ENCODE measurements around the gene TRMT13. TPM values are rescaled to one million over a fixed set of nuclear protein-coding genes. Genes with fewer than 3 reads are reported as not detected.

Gene TRMT13
- total and polyA plus RNA-seq, 7 donors, result 2.4 to 26.4 (median 17.4) TPM

DNA sequence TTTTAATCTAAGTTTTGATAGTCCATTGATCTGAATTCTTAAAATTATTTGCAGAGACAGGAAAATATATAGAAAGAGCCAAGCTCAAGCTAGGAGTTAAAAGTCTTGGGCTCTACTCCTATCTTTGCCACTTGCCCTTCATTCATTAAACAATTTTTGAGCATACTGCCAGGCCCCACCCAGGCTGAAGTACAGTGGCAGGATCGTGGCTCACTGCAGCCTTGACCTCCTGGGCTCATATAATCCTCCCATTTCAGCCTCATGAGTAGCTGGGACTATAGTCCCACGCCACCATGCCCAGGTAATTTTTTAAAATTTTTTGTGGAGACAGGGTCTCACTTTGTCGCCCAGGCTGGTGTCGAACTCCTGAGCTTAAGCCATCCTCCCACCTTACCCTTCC is 8.2 kb downstream of the TRMT13 start:
- H3K36me3 ChIP-seq, result peaks cover 14 to 95% (median 52%) of the 10 kb centered on the region in 4 donors
- 76 to 89% methylated on average over 4 of the region's 4 CpGs for WGBS, 2 donors
- intact Hi-C loops (cut with DNase I), result no loop called here

DNA sequence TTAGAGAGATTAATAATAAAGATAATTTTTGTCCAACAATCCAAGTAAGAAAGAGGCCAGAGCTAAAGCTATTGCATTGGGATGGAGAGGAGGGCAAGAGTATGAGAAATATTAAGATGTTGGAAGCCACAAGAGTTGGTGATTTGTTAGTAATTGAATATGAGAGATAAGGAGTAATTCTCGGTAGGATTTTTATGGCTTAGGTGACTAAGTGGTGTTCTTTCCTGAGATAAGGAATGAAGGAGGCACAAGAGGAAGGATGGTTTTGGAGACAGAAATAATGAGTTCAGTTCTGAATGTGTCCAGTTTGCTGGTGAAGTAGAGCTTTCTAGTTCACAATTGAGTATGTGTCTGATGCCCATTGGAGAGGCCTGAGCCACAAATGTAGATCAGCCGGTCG is 9.4 kb downstream of the TRMT13 start:
- intact Hi-C loops (cut with DNase I), result no loop called here
- WGBS, 2 donors, result 73 to 86% methylated on average over 3 of the region's 3 CpGs
- DNase-seq, result no peak

More for the DNA sequence above, 8.2 kb downstream of the TRMT13 start:
- no peak overlapping the region for H3K27ac ChIP-seq
- H3K4me1 ChIP-seq, result no peaks in the 10 kb centered on the region
- H3K9me3 ChIP-seq, result no peaks in the 10 kb centered on the region
- DNase-seq, result no peak
- no peak overlapping the region for H3K4me3 ChIP-seq
- TF ChIP-seq, protein P1, sequence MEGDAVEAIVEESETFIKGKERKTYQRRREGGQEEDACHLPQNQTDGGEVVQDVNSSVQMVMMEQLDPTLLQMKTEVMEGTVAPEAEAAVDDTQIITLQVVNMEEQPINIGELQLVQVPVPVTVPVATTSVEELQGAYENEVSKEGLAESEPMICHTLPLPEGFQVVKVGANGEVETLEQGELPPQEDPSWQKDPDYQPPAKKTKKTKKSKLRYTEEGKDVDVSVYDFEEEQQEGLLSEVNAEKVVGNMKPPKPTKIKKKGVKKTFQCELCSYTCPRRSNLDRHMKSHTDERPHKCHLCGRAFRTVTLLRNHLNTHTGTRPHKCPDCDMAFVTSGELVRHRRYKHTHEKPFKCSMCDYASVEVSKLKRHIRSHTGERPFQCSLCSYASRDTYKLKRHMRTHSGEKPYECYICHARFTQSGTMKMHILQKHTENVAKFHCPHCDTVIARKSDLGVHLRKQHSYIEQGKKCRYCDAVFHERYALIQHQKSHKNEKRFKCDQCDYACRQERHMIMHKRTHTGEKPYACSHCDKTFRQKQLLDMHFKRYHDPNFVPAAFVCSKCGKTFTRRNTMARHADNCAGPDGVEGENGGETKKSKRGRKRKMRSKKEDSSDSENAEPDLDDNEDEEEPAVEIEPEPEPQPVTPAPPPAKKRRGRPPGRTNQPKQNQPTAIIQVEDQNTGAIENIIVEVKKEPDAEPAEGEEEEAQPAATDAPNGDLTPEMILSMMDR (IDR thresholded peaks at IDR 0.05), result no peak
- TF ChIP-seq EP300 (IDR thresholded peaks at IDR 0.05) (no peak), POLR2A (IDR thresholded peaks at IDR 0.05) (no peak), POLR2AphosphoS5 (IDR thresholded peaks at IDR 0.05) (no peak)
- no peaks in the 10 kb centered on the region for H3K27me3 ChIP-seq

DNA sequence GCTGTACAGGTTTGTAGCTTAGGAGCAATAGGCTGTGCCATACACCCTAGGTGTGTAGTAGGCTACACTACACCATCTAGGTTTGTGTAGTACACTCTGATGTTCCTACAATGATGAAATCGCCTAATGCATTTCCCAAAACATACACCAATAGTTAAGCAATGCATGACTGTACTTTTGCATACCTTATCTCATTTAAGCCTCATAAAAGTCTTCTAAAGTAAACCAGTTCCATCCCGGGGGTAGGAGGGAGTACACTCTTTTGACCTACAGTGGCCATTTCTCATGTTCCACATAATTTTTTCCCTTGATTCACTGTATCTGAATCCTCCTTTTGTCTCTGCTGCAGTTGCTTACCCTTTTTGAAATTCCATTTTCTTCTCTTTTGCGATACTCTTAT is 12.2 kb downstream of the TRMT13 start:
- H3K9me3 ChIP-seq, result no peaks in the 10 kb centered on the region
- no peak for TF ChIP-seq POLR2A (IDR thresholded peaks at IDR 0.05)
- H3K27ac ChIP-seq, result no peak overlapping the region
- no peaks in the 10 kb centered on the region for H3K27me3 ChIP-seq
- H3K4me3 ChIP-seq, result no peak overlapping the region
- no peak for DNase-seq
- intact Hi-C loops (cut with DNase I), result no loop called here
- 72 to 86% methylated on average over 3 of the region's 3 CpGs for WGBS, 2 donors
- peaks cover 6 to 97% (median 37%) of the 10 kb centered on the region in 4 donors for H3K36me3 ChIP-seq
- peaks cover 0 to 5% (median 0%) of the 10 kb centered on the region in 4 donors for H3K4me1 ChIP-seq

More for the DNA sequence above, 9.4 kb downstream of the TRMT13 start:
- TF ChIP-seq EP300 (IDR thresholded peaks at IDR 0.05) (no peak), POLR2AphosphoS5 (IDR thresholded peaks at IDR 0.05) (no peak), POLR2A (IDR thresholded peaks at IDR 0.05) (no peak)
- TF ChIP-seq, protein P1 (IDR thresholded peaks at IDR 0.05), result no peak
- H3K27me3 ChIP-seq, result no peaks in the 10 kb centered on the region
- H3K4me3 ChIP-seq, result no peak overlapping the region
- H3K27ac ChIP-seq, result no peak overlapping the region
- peaks cover 14 to 100% (median 52%) of the 10 kb centered on the region in 4 donors for H3K36me3 ChIP-seq
- H3K4me1 ChIP-seq, result no peaks in the 10 kb centered on the region
- H3K9me3 ChIP-seq, result no peaks in the 10 kb centered on the region

DNA sequence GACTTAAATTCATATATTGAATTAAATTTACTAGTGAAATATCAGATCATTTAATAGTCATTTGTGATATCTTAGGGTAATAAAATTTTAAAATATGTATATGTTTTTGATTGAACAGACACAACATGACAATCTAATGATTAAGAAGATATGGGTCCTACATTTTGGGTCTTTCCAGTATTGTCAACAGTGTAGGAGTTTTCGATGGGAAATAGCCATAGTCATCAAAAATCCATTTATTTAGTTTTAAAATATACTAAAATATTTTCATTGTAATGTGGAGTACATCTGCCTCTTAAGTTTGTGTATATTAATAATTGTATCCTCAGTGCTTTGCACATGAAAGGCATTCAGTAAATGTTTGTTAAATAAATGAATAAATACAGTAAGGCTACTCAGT is 14.0 kb downstream of the TRMT13 start:
- Histone ChIP-seq H3K27me3 (no peaks in the 10 kb centered on the region), H3K36me3 (peaks cover under 1 to 78% (median 28%) of the 10 kb centered on the region in 4 donors), H3K9me3 (no peaks in the 10 kb centered on the region), H3K4me1 (peaks cover 0 to 5% (median 0%) of the 10 kb centered on the region in 4 donors), H3K27ac (no peak overlapping the region), H3K4me3 (no peak overlapping the region)
- WGBS, 2 donors, result 92 to 96% methylated on average over 1 of the region's 1 CpG
- no peak for DNase-seq
- intact Hi-C loops (cut with DNase I), result no loop called here
- TF ChIP-seq POLR2A (IDR thresholded peaks at IDR 0.05) (no peak), EP300 (IDR thresholded peaks at IDR 0.05) (no peak), POLR2AphosphoS5 (IDR thresholded peaks at IDR 0.05) (no peak)
- TF ChIP-seq, protein P1 (IDR thresholded peaks at IDR 0.05), result no peak

DNA sequence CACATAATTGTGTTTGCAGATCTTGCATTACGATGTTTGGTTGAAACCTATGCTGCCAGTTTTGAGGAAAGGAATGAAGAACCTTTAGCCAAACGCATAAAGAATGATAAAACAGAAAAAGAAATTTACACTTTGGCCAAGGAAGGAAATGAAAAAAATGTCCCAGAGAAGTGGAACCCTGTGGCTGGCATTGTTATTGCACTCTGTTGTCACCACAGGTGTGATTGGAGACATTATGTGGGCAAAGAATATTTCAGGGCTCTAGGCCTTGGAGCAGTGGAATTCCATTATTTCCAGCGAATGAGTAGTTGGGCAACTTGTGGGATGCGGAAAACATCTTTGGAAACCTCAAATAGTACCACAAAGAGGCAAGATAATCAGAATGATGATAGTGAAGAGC is 14.9 kb downstream of the TRMT13 start:
- Histone ChIP-seq H3K36me3 (peaks cover 0 to 69% (median 25%) of the 10 kb centered on the region in 4 donors), H3K4me1 (peaks cover 0 to 5% (median 0%) of the 10 kb centered on the region in 4 donors), H3K9me3 (no peaks in the 10 kb centered on the region), H3K27ac (no peak overlapping the region), H3K27me3 (no peaks in the 10 kb centered on the region), H3K4me3 (no peak overlapping the region)
- DNase-seq, result no peak
- TF ChIP-seq POLR2A (IDR thresholded peaks at IDR 0.05) (no peak), POLR2AphosphoS5 (IDR thresholded peaks at IDR 0.05) (no peak), EP300 (IDR thresholded peaks at IDR 0.05) (no peak)
- TF ChIP-seq, protein P1 (IDR thresholded peaks at IDR 0.05), result no peak
- 93 to 95% methylated on average over 4 of the region's 4 CpGs for whole genome bisulfite sequencing, 2 donors
- intact Hi-C loops (cut with DNase I), result no loop called here
